Uterus (tissue), 2 donors: ENCODE data around the gene PODXL.

Experiments
- POLR2A ChIP-seq, 2 donors: fragments of 450-650 bp; IDR thresholded peaks; one replicate each; pipeline ENCODE4 v1.6.1; 2016; ENCODE audit warnings: antibody characterized with exemption in 2 of 2, mild to moderate bottlenecking in 1 of 2, moderate library complexity in 1 of 2
- TF ChIP-seq, protein P1 (sequence below), 4 experiments: fragments of 200-600 bp in 2 of 4; fragments of 450-650 bp in 2 of 4; sonication (generic) in 2 of 4; IDR thresholded peaks; one replicate each; pipeline ENCODE4 v1.5.1; 2016 to 2019; ENCODE audit warnings: antibody characterized with exemption in 4 of 4, mild to moderate bottlenecking in 2 of 4, moderate library complexity in 1 of 4

DNA sequence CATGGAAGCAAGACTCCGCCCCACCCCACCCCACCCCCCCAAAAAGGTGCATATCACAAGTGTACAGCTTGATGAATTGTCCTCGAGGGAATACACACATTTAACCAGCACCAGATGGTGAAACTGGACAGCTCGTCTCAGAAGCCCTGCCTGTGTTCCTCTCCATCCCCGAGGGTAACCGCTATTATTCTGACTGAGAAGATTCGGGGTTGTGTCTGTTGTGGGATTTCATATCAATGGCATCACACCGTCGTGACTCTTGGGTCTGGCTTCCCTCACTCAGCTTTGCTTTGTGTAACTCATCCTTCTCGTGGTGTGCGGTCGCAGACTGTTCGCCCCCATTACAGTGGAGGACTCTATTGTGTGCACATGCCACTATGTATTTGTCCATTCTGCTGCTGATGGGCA lies 18.9 kb downstream of the PODXL start:
- TF ChIP-seq, protein P1, sequence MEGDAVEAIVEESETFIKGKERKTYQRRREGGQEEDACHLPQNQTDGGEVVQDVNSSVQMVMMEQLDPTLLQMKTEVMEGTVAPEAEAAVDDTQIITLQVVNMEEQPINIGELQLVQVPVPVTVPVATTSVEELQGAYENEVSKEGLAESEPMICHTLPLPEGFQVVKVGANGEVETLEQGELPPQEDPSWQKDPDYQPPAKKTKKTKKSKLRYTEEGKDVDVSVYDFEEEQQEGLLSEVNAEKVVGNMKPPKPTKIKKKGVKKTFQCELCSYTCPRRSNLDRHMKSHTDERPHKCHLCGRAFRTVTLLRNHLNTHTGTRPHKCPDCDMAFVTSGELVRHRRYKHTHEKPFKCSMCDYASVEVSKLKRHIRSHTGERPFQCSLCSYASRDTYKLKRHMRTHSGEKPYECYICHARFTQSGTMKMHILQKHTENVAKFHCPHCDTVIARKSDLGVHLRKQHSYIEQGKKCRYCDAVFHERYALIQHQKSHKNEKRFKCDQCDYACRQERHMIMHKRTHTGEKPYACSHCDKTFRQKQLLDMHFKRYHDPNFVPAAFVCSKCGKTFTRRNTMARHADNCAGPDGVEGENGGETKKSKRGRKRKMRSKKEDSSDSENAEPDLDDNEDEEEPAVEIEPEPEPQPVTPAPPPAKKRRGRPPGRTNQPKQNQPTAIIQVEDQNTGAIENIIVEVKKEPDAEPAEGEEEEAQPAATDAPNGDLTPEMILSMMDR (IDR thresholded peaks at IDR 0.05), result no peak
- no peak for TF ChIP-seq POLR2A (IDR thresholded peaks at IDR 0.05)
